ENCODE results near the gene HOXD13.

Gene HOXD13

GRCh38 chr2:176121190-176122051 lies 28.9 kb downstream of the HOXD13 start:
- no peak for DNase-seq

- no peak for DNase-seq
Observed at GRCh38 chr2:176122052-176122682, 29.6 kb downstream of the HOXD13 start.

GRCh38 chr2:176122683-176123410 lies 30.3 kb downstream of the HOXD13 start, which contains the start of gene HOXD9:
Gene HOXD9, plus strand, starts transcription at chr2:176122719. Its CDS starts 50 bp downstream, at chr2:176122769.
- no peak for DNase-seq

GRCh38 chr2:176123411-176124109 lies 31.0 kb downstream of the HOXD13 start:
- DNase-seq: no peak

- DNase-seq: no peak
Observed at GRCh38 chr2:176124110-176124946, 31.8 kb downstream of the HOXD13 start.

- DNase-seq: no peak
Observed at GRCh38 chr2:176124947-176125771, 32.6 kb downstream of the HOXD13 start.

GRCh38 chr2:176125772-176126054 lies 33.2 kb downstream of the HOXD13 start:
- no peak for DNase-seq

- DNase-seq: peak; percentile 12
Observed at GRCh38 chr2:176126929-176127773, 34.6 kb downstream of the HOXD13 start.

GRCh38 chr2:176127774-176128072 lies 35.2 kb downstream of the HOXD13 start:
- DNase-seq: no peak

GRCh38 chr2:176128172-176128981 lies 35.9 kb downstream of the HOXD13 start:
- DNase-seq: no peak

- no peak for DNase-seq
Observed at GRCh38 chr2:176128982-176129796, 36.7 kb downstream of the HOXD13 start, which contains the start of gene HOXD8. Gene HOXD8, plus strand, starts transcription at chr2:176129705. Its CDS starts 662 bp downstream, at chr2:176130367.

- DNase-seq: no peak
Observed at GRCh38 chr2:176129813-176130146, 37.3 kb downstream of the HOXD13 start.

- DNase-seq: no peak
Observed at GRCh38 chr2:176130147-176130956, 37.8 kb downstream of the HOXD13 start.

- DNase-seq: no peak
Observed at GRCh38 chr2:176130957-176131847, 38.7 kb downstream of the HOXD13 start.

- DNase-seq: no peak
Observed at GRCh38 chr2:176131848-176132158, 39.3 kb downstream of the HOXD13 start.

- DNase-seq: no peak
Observed at GRCh38 chr2:176132205-176133171, 40.0 kb downstream of the HOXD13 start.

Data from amniotic stem cell (primary cell).